GM12878 (cell line): ENCODE results near the gene CORO1A. TPM values are rescaled to one million over a fixed set of nuclear protein-coding genes. Genes with fewer than 3 reads are reported as not detected.

ENCODE experiments used
- ATAC-seq: fragments of 200-7000 bp; cut with Tn5 transposase; 3 replicates; pipeline ENCODE4 v1.9.1; 2020; ENCODE audit warnings: mild to moderate bottlenecking, moderate library complexity
- Bru-seq: library from RNA; stranded (reverse); fragments of 400-500 nt; gene quantifications from one replicate; lab custom pipeline; 2021; lab: Mats Ljungman, UMichigan
- BruChase-seq, 2 experiments: library from RNA; stranded (reverse); fragments of 400-500 nt; gene quantifications; one replicate each; lab custom pipeline; 2021; lab: Mats Ljungman, UMichigan
- BruUV-seq: library from RNA; stranded (reverse); fragments of 400-500 nt; replicated peaks from 2 replicates; lab custom pipeline; 2021; lab: Mats Ljungman, UMichigan
- CTCF ChIA-PET: fragments of 300-600 bp; sonication (Branson Sonifier 250); formaldehyde crosslinking; extraction: SDS; loops from one replicate; lab custom pipeline; 2021; ENCODE audit warnings: inconsistent platforms; lab: Yijun Ruan, JAX
- POLR2A ChIA-PET: fragments of 350-600 bp; formaldehyde crosslinking; extraction: SDS; loops from one replicate; lab custom pipeline; 2021; ENCODE audit warnings: inconsistent platforms; lab: Charles Lee
- RAD21 ChIA-PET: fragments of 300-600 bp; sonication (Branson Sonifier 250); formaldehyde crosslinking; loops from one replicate; lab custom pipeline; 2023; ENCODE audit warnings: antibody characterized with exemption; ENCODE audit not compliant: unreplicated experiment; lab: Charles Lee
- SMC1A ChIA-PET: fragments of 300-600 bp; sonication (Branson Sonifier 250); formaldehyde crosslinking; loops from one replicate; lab custom pipeline; 2023; ENCODE audit not compliant: unreplicated experiment, uncharacterized antibody; lab: Charles Lee
- DNase-seq: peaks from one replicate; pipeline ENCODE4 v3.0.0-alpha.2; 2011; ENCODE audit warnings: low read depth, low spot score
- FAIRE-seq: peaks from 3 replicates; lab custom pipeline; 2011; peaks lifted over from hg19 to GRCh38; lab: Jason Lieb, UNC
- H2AFZ ChIP-seq: 2 replicates; pipeline ENCODE4 v1.6.0; 2011; ENCODE audit warnings: low read depth, low read length, control low read depth; ENCODE audit not compliant: control insufficient read depth
- H3K27ac ChIP-seq: 2 replicates; pipeline ENCODE4 v1.5.1; 2011; ENCODE audit warnings: control low read depth; ENCODE audit not compliant: control insufficient read depth, insufficient read depth
- H3K27me3 ChIP-seq, 2 experiments: replicated peaks in 1 of 2; 2 replicates each; pipeline versions ENCODE4 v1.6.0 to v1.6.1; 2011; ENCODE audit warnings: low read length in 1 of 2; ENCODE audit not compliant: control insufficient read depth in 2 of 2, insufficient read depth in 2 of 2
- H3K36me3 ChIP-seq, 2 experiments: 2 replicates each; pipeline ENCODE4 v1.5.1; 2011; ENCODE audit warnings: low read length in 1 of 2; ENCODE audit not compliant: control insufficient read depth in 2 of 2, insufficient read depth in 2 of 2
- H3K4me1 ChIP-seq: 2 replicates; pipeline ENCODE4 v1.6.1; 2011; ENCODE audit warnings: mild to moderate bottlenecking, low read length, moderate library complexity, mixed read lengths; ENCODE audit not compliant: control insufficient read depth, insufficient read depth
- H3K4me2 ChIP-seq: 2 replicates; pipeline ENCODE4 v1.6.0; 2011; ENCODE audit warnings: control low read depth; ENCODE audit not compliant: control insufficient read depth, insufficient read depth
- H3K4me3 ChIP-seq: fragments of 200-600 bp; sonication (generic); 2 replicates; pipeline ENCODE4 v1.5.1; 2016
- H3K79me2 ChIP-seq: 2 replicates; pipeline ENCODE4 v1.6.0; 2011; ENCODE audit warnings: low read length; ENCODE audit not compliant: control insufficient read depth, insufficient read depth
- H3K9ac ChIP-seq: 2 replicates; pipeline ENCODE4 v1.8.0; 2011; ENCODE audit warnings: low read length, control low read depth, mixed read lengths; ENCODE audit not compliant: control insufficient read depth, insufficient read depth
- H3K9me3 ChIP-seq: replicated peaks from 3 replicates; pipeline ENCODE4 v1.5.1; 2011; ENCODE audit warnings: mild to moderate bottlenecking, low read length; ENCODE audit not compliant: control insufficient read depth, insufficient read depth
- H4K20me1 ChIP-seq: 2 replicates; pipeline ENCODE4 v1.6.0; 2011; ENCODE audit not compliant: control insufficient read depth, insufficient read depth
- BCLAF1 ChIP-seq: fragments of 450-650 bp; IDR thresholded peaks from 2 replicates; pipeline ENCODE4 v1.6.1; 2017; ENCODE audit warnings: antibody characterized with exemption, mild to moderate bottlenecking, moderate library complexity
- BHLHE40 ChIP-seq, 2 experiments: fragments of 450-650 bp in 1 of 2; IDR thresholded peaks; 2 replicates each; pipeline ENCODE4 v1.6.1; 2011 to 2017; ENCODE audit warnings: low read depth in 2 of 2, borderline replicate concordance in 1 of 2, improper control_type of control experiment in 1 of 2, low read length in 1 of 2, mild to moderate bottlenecking in 1 of 2
- IKZF1 ChIP-seq: fragments of 450-650 bp; conservative IDR thresholded peaks from 2 replicates; pipeline ENCODE4 v1.6.1; 2017; ENCODE audit warnings: antibody characterized with exemption, mild to moderate bottlenecking
- NR2F1 ChIP-seq: fragments of 450-650 bp; conservative IDR thresholded peaks from 2 replicates; pipeline ENCODE4 v1.6.1; 2017; ENCODE audit warnings: mild to moderate bottlenecking
- SMAD5 ChIP-seq: IDR thresholded peaks from 2 replicates; pipeline ENCODE4 v1.6.1; 2016; ENCODE audit warnings: antibody characterized with exemption, low read depth
- WGBS: methylation state at CpG from one replicate; pipeline ENCODE4 v1.1.6; 2016; ENCODE audit warnings: low lambda C conversion rate; ENCODE audit not compliant: insufficient replicate concordance, insufficient coverage; ENCODE audit errors: missing lambda C conversion rate; 5-methylcytosine and 5-hydroxymethylcytosine counted together
- in situ Hi-C: fragments of 300-500 bp; cut with MboI; formaldehyde crosslinking; loops from 9 replicates; pipeline ENCODE4 v1.14.3; 2018; ENCODE audit warnings: mixed read lengths
- intact Hi-C: fragments of 100-400 bp; cut with micrococcal nuclease; formaldehyde crosslinking; loops from one replicate; pipeline ENCODE4 v1.14.2; 2022; ENCODE audit not compliant: unreplicated experiment
- long read RNA-seq, 2 experiments: library from polyadenylated mRNA; unstranded; transcript quantifications; one replicate each; pipeline ENCODE4 v2.0.0, GENCODE V29; 2019 to 2020
- polyA minus RNA-seq, 3 experiments: library from RNA; depleted of rRNA, polyadenylated mRNA; stranded (reverse); fragments of >200 nt; gene quantifications; 2 replicates each; pipeline ENCODE4 v1.2.3, GENCODE V29; 2011
- polyA plus RNA-seq, 11 experiments: library from polyadenylated mRNA; depleted of rRNA in 4 of 11; unstranded in 6 of 11; stranded (reverse) in 5 of 11; fragments of >200 nt; fragmentation: Nextera tagmentation in 4 of 11; fragmentation: Illumina TruSeq in 1 of 11; extraction: Ambion mirVana in 4 of 11; extraction: Trizol in 1 of 11; gene quantifications; 1 replicate in 1 of 11; 2 replicates in 10 of 11; pipeline versions ENCODE4 v1.2.1 to v1.2.3, GENCODE V29; 2011 to 2016; ENCODE audit warnings: inconsistent platforms in 2 of 11, missing spikeins in 2 of 11, low read depth in 1 of 11
- total RNA-seq, 4 experiments: library from RNA; depleted of rRNA in 3 of 4; stranded (reverse); fragments of >200 nt in 3 of 4; fragmentation: Illumina TruSeq in 1 of 4; extraction: Trizol in 1 of 4; gene quantifications; 2 replicates each; pipeline versions ENCODE4 v1.2.1 to v1.2.3, GENCODE V29; 2013 to 2021
- TF ChIP-seq, protein P1 (sequence below): fragments of 450-650 bp; IDR thresholded peaks from 2 replicates; pipeline ENCODE4 v1.6.1; 2017; ENCODE audit warnings: mild to moderate bottlenecking, moderate library complexity

The CORO1A gene
- 151 and 178 TPM in 2 replicates for total RNA-seq (2013; cell fraction: nucleolus; rRNA removed)
- 500 and 561 TPM in 2 replicates for total RNA-seq (2014; rRNA removed)
- total RNA-seq (2014; rRNA removed; fragmentation: Illumina TruSeq; extraction: Trizol) = 819 and 863 TPM in 2 replicates
- 1,368 and 1,405 TPM in 2 replicates for total RNA-seq (2021)
- 256 TPM for polyA plus RNA-seq (2011; ENCODE audit: low read depth)
- 244 and 599 TPM in 2 replicates for polyA plus RNA-seq (2011; rRNA removed)
- 1,169 and 1,928 TPM in 2 replicates for polyA plus RNA-seq (2011; cell fraction: cytosol; rRNA removed)
- 1,402 and 1,898 TPM in 2 replicates for polyA plus RNA-seq (2011; cell fraction: nucleus; rRNA removed)
- polyA plus RNA-seq (2012) = 656 and 821 TPM in 2 replicates
- 71.8 and 624 TPM in 2 replicates for polyA plus RNA-seq (2014; fragmentation: Illumina TruSeq; extraction: Trizol)
- 10 to 100 TPM; 16.3 to 35.3 TPM for polyA plus RNA-seq (2014; fragmentation: Nextera tagmentation; extraction: Ambion mirVana)
- polyA plus RNA-seq (2014; rRNA removed) = 1,464 and 1,782 TPM in 2 replicates
- 100 to 1,000 TPM; 805 to 918 TPM for polyA plus RNA-seq (2016; fragmentation: Nextera tagmentation; extraction: Ambion mirVana)
- polyA minus RNA-seq (2011; rRNA and poly(A)+ RNA removed) = 348 and 783 TPM in 2 replicates
- 382 and 396 TPM in 2 replicates for polyA minus RNA-seq (2011; cell fraction: cytosol; rRNA and poly(A)+ RNA removed)
- 202 and 361 TPM in 2 replicates for polyA minus RNA-seq (2011; cell fraction: nucleus; rRNA and poly(A)+ RNA removed)
- percentile 94 among the genes with signal in this experiment for Bru-seq, nascent RNA
- percentile 98 among the genes with signal in this experiment for BruChase-seq, experiment 1, labeled RNA remaining after a 6-hour chase
- percentile 96 among the genes with signal in this experiment for BruChase-seq, experiment 2, labeled RNA remaining after a 2-hour chase
- long read RNA-seq, experiment 1, transcript CORO1A-201 (11 exons, 1,803 nt) = major isoform, 2,127 of 2,339 reads
- long read RNA-seq, experiment 1, partial matches to known transcripts = 94 of 2,339 reads
- long read RNA-seq, experiment 1, other reads (novel, unspliced or antisense) = 113 of 2,339 reads
- long read RNA-seq, experiment 2, transcript CORO1A-201 (11 exons, 1,803 nt) = major isoform, 449 of 544 reads
- long read RNA-seq, experiment 2, partial matches to known transcripts = 67 of 544 reads
- long read RNA-seq, experiment 2, other reads (novel, unspliced or antisense) = 27 of 544 reads

DNA sequence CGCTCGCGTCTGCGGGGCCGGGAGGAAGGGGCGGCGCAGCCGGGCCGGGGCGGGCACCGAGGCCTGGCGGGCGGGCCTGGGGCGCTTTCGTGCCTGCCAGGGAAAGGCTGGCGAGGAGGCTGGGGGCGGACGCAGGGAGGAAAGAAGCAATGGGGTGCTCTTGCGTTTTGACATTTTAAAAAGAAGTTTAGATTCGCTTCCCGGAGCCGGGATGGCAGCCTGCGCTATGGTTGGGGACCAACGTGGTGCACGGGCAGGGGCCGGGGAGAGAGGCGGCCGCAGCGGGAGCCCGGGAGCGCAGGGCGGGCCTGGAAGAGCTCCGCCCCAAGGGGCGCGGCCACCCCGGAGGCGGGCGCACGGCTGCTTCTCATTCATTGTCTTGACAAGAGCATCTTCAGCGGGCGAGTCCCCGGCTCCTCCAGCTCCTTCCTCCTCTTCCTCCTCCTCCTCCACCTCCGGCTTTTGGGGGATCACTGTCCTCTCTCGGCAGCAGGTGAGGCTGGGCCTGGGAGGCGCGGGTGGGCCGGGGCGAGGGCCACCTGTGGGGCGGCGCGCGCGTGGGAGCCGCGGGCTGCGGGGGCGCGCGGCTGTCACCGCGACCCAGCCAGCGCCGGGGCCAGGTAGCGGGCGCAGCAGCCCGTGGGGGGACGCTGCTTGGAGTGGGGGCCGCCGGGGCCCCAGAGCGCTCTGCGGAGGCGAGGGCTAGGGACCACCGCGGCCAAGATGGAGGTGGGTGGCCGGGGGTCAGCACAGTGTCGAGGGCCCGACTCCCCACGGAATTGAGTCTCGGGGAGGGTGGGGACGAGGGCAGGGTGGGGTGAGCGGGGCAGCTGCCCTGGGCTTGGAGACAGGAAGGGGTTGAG, at the start of gene CORO1A:
Gene CORO1A, plus strand, starts transcription at position 370 of the 863 bp plus-strand sequence. CDS start 1,608 bp downstream, outside the sequence.
- peak within 1 kb of the TSS; percentile 62 for H2AFZ ChIP-seq
- no peaks in the 10 kb centered on the region for H4K20me1 ChIP-seq
- FAIRE-seq = no peak
- H3K4me2 ChIP-seq = peak within 1 kb of the TSS; percentile 100
- RAD21 ChIA-PET = interaction anchor here (0.6 to 2.6 kb wide), 10 partner anchors 59 to 599 kb away, joined by 3 to 20 read pairs (median 3); partner anchors contain the start of genes ALDOA, DCTPP1 and TBX6
- DNase-seq = peak; percentile 32
- in situ Hi-C loops (loop anchor here (10.0 kb wide), 2 partner anchors 451 to 511 kb away; partner anchors contain the start of gene SRCAP), intact Hi-C loops (no loop called here)
- CTCF ChIA-PET = interaction anchor here (1.1 to 4.9 kb wide), 6 partner anchors 40 to 234 kb away, joined by 3 to 45 read pairs (median 4); partner anchors contain the start of genes TBX6 and ZNF48
- H3K4me1 ChIP-seq = peaks cover 28% of the 10 kb centered on the region
- peaks cover 17 to 29% of the 10 kb centered on the region in 2 experiments for H3K36me3 ChIP-seq
- peaks cover 55% of the 10 kb centered on the region for H3K79me2 ChIP-seq
- SMC1A ChIA-PET = interaction anchor here (0.9 to 4.0 kb wide), 5 partner anchors 32 to 91 kb away, joined by 3 to 30 read pairs (median 3); partner anchors contain the start of gene TBX6
- peak within 1 kb of the TSS; percentile 100 for H3K27ac ChIP-seq
- no TSS peak for BruUV-seq
- no peaks in the 10 kb centered on the region for H3K9me3 ChIP-seq
- no peaks in the 10 kb centered on the region for H3K27me3 ChIP-seq
- POLR2A ChIA-PET = interaction anchor here (0.6 to 5.2 kb wide), 10 partner anchors 12 to 449 kb away, joined by 3 to 59 read pairs (median 4); partner anchors contain the start of genes CD2BP2, MAPK3, PPP4C and TBC1D10B
- peak within 1 kb of the TSS; percentile 99 for H3K9ac ChIP-seq
- WGBS = 2% methylated on average over 39 of the region's 81 CpGs
- H3K4me3 ChIP-seq = peak within 1 kb of the TSS; percentile 96
- ATAC-seq = peak; percentile 51
- TF ChIP-seq BHLHE40 (IDR thresholded peaks at IDR 0.05; ENCODE audit: borderline replicate concordance in 1 of 2, low read depth in 2 of 2, low read length in 1 of 2) (peak; percentile 36 to 75; a peak in 2 of 4 replicates), BCLAF1 (peak; percentile 73), SMAD5 (peak; percentile 91), IKZF1 (peak; percentile 64), NR2F1 (peak; percentile 70)
- TF ChIP-seq, protein P1, sequence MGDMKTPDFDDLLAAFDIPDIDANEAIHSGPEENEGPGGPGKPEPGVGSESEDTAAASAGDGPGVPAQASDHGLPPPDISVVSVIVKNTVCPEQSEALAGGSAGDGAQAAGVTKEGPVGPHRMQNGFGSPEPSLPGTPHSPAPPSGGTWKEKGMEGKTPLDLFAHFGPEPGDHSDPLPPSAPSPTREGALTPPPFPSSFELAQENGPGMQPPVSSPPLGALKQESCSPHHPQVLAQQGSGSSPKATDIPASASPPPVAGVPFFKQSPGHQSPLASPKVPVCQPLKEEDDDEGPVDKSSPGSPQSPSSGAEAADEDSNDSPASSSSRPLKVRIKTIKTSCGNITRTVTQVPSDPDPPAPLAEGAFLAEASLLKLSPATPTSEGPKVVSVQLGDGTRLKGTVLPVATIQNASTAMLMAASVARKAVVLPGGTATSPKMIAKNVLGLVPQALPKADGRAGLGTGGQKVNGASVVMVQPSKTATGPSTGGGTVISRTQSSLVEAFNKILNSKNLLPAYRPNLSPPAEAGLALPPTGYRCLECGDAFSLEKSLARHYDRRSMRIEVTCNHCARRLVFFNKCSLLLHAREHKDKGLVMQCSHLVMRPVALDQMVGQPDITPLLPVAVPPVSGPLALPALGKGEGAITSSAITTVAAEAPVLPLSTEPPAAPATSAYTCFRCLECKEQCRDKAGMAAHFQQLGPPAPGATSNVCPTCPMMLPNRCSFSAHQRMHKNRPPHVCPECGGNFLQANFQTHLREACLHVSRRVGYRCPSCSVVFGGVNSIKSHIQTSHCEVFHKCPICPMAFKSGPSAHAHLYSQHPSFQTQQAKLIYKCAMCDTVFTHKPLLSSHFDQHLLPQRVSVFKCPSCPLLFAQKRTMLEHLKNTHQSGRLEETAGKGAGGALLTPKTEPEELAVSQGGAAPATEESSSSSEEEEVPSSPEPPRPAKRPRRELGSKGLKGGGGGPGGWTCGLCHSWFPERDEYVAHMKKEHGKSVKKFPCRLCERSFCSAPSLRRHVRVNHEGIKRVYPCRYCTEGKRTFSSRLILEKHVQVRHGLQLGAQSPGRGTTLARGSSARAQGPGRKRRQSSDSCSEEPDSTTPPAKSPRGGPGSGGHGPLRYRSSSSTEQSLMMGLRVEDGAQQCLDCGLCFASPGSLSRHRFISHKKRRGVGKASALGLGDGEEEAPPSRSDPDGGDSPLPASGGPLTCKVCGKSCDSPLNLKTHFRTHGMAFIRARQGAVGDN = 0 out of 2 replicates have a peak, but pooled peaks have one; percentile 18
